Stomach (tissue), 9 donors: ENCODE data around the gene LRP11. TPM values are rescaled to one million over a fixed set of nuclear protein-coding genes. Genes with fewer than 3 reads are reported as not detected.
"Not testable (repeated sequence)": the region's sequence is repeated elsewhere in the genome, so short reads cannot be mapped to it uniquely, and the experiment has no call there.

Experiments used
- DNase-seq, 2 donors: peaks; one replicate each; pipeline versions ENCODE4 v3.0.0 to v3.0.0-alpha.2; 2013 to 2019
- H3K27ac ChIP-seq, 5 donors: fragments of 200-600 bp in 4 of 5; sonication (generic) in 4 of 5; one replicate each; pipeline ENCODE4 v1.5.1; 2013 to 2019; ENCODE audit warnings: mild to moderate bottlenecking in 1 of 5, moderate library complexity in 1 of 5
- H3K27me3 ChIP-seq, 3 donors: fragments of 200-600 bp; sonication (generic); one replicate each; pipeline ENCODE4 v1.5.1; 2017 to 2019; ENCODE audit warnings: mixed run types in 1 of 3
- H3K36me3 ChIP-seq, 4 donors: fragments of 200-600 bp; sonication (generic); 1 replicate in 3 of 4; 2 replicates in 1 of 4; pipeline ENCODE4 v1.5.1; 2016 to 2019
- H3K4me1 ChIP-seq, 4 donors: fragments of 200-600 bp; sonication (generic); one replicate each; pipeline ENCODE4 v1.5.1; 2016 to 2019
- H3K4me3 ChIP-seq, 4 donors: fragments of 200-600 bp; sonication (generic) in 3 of 4; one replicate each; pipeline ENCODE4 v1.5.1; 2016 to 2019; ENCODE audit warnings: mild to moderate bottlenecking in 1 of 4
- H3K9me3 ChIP-seq, 4 donors: fragments of 200-600 bp; sonication (generic); one replicate each; pipeline ENCODE4 v1.5.1; 2016 to 2019
- EP300 ChIP-seq: sonication (generic); formaldehyde crosslinking; IDR thresholded peaks from one replicate; pipeline ENCODE4 v1.6.1; 2017; ENCODE audit warnings: antibody characterized with exemption
- POLR2A ChIP-seq, 4 donors: fragments of 450-650 bp; IDR thresholded peaks; one replicate each; pipeline ENCODE4 v1.6.1; 2016; ENCODE audit warnings: antibody characterized with exemption in 4 of 4, control low read depth in 2 of 4, mild to moderate bottlenecking in 1 of 4, moderate library complexity in 1 of 4
- POLR2AphosphoS5 ChIP-seq, 3 donors: sonication (generic); formaldehyde crosslinking; IDR thresholded peaks; one replicate each; pipeline ENCODE4 v1.6.1; 2016; ENCODE audit warnings: antibody characterized with exemption in 3 of 3
- WGBS, 5 donors: extraction: QIAGEN DNeasy Blood & Tissue Kit in 3 of 5; methylation state at CpG; one replicate each; pipeline versions ENCODE4 v1.1.5 to v1.1.7; 2013 to 2018; 5-methylcytosine and 5-hydroxymethylcytosine counted together
- intact Hi-C: fragments of 100-400 bp; cut with DNase I; formaldehyde crosslinking; loops from one replicate; pipeline ENCODE4 v1.15.1; 2023; ENCODE audit warnings: low total_unique reads
- polyA plus RNA-seq, 3 donors: library from polyadenylated mRNA; stranded (reverse); fragments of 200-250 nt; gene quantifications; one replicate each; pipeline ENCODE4 v1.2.3, GENCODE V29; 2013
- total RNA-seq, 5 donors: library from RNA; depleted of rRNA; stranded (reverse); fragments of >200 nt; gene quantifications; one replicate each; pipeline versions ENCODE4 v1.1.0 to v1.2.3, GENCODE V29; 2014 to 2016
- TF ChIP-seq, protein P1 (sequence below), 7 experiments: fragments of 450-650 bp in 4 of 7; fragments of 200-600 bp in 3 of 7; sonication (generic) in 3 of 7; IDR thresholded peaks; one replicate each; pipeline ENCODE4 v1.5.1; 2016 to 2019; ENCODE audit warnings: antibody characterized with exemption in 7 of 7, control low read depth in 2 of 7, mild to moderate bottlenecking in 1 of 7
- donor health status: healthy with polysubstance abuse.
- donor health status: Bipolar disorder and iron deficiency.
- donor health status: healthy.

LRP11 gene
- total and polyA plus RNA-seq, 8 donors = 1.8 to 80.8 (median 12.8) TPM

DNA sequence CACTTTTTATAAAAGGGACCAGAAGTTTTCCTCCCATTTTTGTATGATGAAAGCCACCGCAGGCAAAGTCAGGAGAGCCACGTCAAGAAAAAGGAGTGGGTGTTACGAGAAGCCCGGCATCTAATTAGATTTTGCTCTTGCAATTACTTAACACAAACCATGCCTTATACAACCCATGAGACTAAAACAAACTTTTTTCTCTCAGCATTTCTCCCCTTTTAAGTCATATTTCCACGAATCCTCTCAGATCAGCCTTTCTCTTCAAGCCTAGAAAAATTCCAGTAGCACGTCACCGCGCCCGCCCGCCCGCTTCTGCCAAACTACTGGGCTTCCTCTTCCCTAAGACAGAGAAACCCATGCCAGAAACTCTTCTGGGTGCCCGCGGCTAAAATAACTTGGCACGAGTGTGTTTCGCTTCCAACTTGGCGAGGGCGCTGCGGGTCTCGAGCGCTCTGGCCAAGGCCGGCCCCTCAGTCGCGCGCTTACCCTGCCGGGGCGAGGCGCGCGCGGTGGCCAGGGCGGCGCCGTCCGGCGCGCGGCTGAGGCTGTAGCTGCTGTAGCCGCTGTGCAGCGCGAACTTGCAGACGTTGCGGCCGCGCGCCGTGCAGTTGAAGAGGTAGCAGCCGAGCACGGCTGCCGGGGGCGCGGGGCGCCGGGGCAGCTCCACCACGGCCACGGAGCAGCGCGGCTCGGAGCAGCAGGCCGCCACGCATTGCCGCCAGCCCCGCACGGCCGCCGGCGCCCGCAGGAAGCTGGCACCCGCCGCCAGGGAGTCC lies 1.0 kb downstream of the LRP11 start:
- intact Hi-C loops = no loop called here
- WGBS, 5 donors = 0 to 2% (median 1%) methylated on average over 25 to 69 of the region's 69 CpGs
- H3K9me3 ChIP-seq = no peaks in the 10 kb centered on the region
- peak overlapping the region; percentile 94 to 99 (median 97) for H3K27ac ChIP-seq
- H3K27me3 ChIP-seq = no peaks in the 10 kb centered on the region
- no peaks in the 10 kb centered on the region for H3K36me3 ChIP-seq
- peak; percentile 79 to 88 for DNase-seq
- H3K4me3 ChIP-seq = peak overlapping the region; percentile 78 to 87 (median 84)
- peaks cover 36 to 56% (median 54%) of the 10 kb centered on the region in 4 donors for H3K4me1 ChIP-seq
- TF ChIP-seq, protein P1, sequence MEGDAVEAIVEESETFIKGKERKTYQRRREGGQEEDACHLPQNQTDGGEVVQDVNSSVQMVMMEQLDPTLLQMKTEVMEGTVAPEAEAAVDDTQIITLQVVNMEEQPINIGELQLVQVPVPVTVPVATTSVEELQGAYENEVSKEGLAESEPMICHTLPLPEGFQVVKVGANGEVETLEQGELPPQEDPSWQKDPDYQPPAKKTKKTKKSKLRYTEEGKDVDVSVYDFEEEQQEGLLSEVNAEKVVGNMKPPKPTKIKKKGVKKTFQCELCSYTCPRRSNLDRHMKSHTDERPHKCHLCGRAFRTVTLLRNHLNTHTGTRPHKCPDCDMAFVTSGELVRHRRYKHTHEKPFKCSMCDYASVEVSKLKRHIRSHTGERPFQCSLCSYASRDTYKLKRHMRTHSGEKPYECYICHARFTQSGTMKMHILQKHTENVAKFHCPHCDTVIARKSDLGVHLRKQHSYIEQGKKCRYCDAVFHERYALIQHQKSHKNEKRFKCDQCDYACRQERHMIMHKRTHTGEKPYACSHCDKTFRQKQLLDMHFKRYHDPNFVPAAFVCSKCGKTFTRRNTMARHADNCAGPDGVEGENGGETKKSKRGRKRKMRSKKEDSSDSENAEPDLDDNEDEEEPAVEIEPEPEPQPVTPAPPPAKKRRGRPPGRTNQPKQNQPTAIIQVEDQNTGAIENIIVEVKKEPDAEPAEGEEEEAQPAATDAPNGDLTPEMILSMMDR (IDR thresholded peaks at IDR 0.05) = no peak
- peak; percentile 25 to 39 (median 28) for TF ChIP-seq POLR2AphosphoS5 (IDR thresholded peaks at IDR 0.05)

GRCh38 chr6:149862424-149862738 lies 1.8 kb downstream of the LRP11 start:
- H3K27me3 ChIP-seq, intact Hi-C loops, H3K9me3 ChIP-seq, DNase-seq, H3K36me3 ChIP-seq: not testable (repeated sequence)
- peaks cover 36 to 57% (median 55%) of the 10 kb centered on the region in 4 donors for H3K4me1 ChIP-seq
- peak overlapping the region in 4 of 5 donors; percentile 94 to 98 (median 97) for H3K27ac ChIP-seq
- 70 to 83% (median 79%) methylated on average over 8 to 12 of the region's 12 CpGs for WGBS, 5 donors
- H3K4me3 ChIP-seq = peak overlapping the region; percentile 78 to 87 (median 84)

- Histone ChIP-seq H3K4me3 (peak overlapping the region in 2 of 4 donors; percentile 16 to 85), H3K36me3 (no peaks in the 10 kb centered on the region), H3K9me3 (no peaks in the 10 kb centered on the region), H3K27me3 (no peaks in the 10 kb centered on the region), H3K27ac (peak overlapping the region in 4 of 5 donors; percentile 94 to 98 (median 97)), H3K4me1 (peaks cover 36 to 63% (median 55%) of the 10 kb centered on the region in 4 donors)
- DNase-seq = no peak
- 65 to 75% (median 67%) methylated on average over 14 of the region's 14 CpGs for WGBS, 5 donors
- intact Hi-C loops = no loop called here
- no peak for TF ChIP-seq POLR2A (IDR thresholded peaks at IDR 0.05)
- peak in 2 of 3 donors; percentile 13 to 27 for TF ChIP-seq POLR2AphosphoS5 (IDR thresholded peaks at IDR 0.05)
Observed at GRCh38 chr6:149861603-149862423, 2.3 kb downstream of the LRP11 start.

DNA sequence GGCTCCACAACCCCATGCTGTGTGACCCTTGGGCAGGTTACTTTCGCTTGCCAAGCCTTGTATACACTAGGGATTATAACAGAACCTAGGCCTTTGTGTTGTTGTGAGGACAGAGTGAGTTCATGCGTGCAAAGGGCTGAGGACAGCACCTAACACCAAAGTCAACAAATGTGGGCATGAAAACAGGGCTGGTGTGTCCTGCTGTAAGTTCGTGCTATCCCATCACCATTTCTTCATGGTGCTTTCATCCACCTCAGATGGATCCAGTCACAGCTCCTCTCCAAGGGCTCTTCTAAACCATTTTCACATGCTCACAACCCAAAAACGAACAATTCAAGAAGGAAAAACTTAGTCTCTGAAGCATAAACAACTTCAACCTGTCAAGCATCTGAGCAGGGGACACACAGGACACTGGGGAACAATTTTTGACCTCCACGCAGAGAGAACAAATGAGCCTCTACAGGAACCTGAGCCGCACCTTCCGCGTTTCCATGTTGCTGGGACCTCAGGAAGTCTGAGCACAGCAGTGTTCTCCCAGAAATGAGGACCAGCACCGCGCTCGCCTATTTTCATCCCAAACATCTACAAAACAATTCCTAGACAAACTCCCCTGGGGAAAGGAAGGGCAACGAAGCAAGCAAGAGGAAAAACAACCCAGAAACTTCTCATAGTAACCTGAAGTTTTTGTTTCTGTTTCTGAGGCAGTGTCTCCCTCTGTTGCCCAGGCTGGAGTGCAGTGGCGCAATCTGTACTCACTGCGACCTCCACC lies 3.1 kb downstream of the LRP11 start:
- peaks cover 36 to 71% (median 56%) of the 10 kb centered on the region in 4 donors for H3K4me1 ChIP-seq
- H3K9me3 ChIP-seq = no peaks in the 10 kb centered on the region
- no peak for DNase-seq
- H3K36me3 ChIP-seq = no peaks in the 10 kb centered on the region
- H3K4me3 ChIP-seq = peak overlapping the region in 1 of 4 donors; percentile 16
- 80 to 87% (median 84%) methylated on average over 14 of the region's 14 CpGs for WGBS, 5 donors
- H3K27me3 ChIP-seq = no peaks in the 10 kb centered on the region
- H3K27ac ChIP-seq = peak overlapping the region in 4 of 5 donors; percentile 10 to 98 (median 63)
- intact Hi-C loops = no loop called here
- TF ChIP-seq POLR2AphosphoS5 (IDR thresholded peaks at IDR 0.05) (no peak), POLR2A (IDR thresholded peaks at IDR 0.05) (no peak), EP300 (no peak)
- TF ChIP-seq, protein P1 (IDR thresholded peaks at IDR 0.05) = no peak

DNA sequence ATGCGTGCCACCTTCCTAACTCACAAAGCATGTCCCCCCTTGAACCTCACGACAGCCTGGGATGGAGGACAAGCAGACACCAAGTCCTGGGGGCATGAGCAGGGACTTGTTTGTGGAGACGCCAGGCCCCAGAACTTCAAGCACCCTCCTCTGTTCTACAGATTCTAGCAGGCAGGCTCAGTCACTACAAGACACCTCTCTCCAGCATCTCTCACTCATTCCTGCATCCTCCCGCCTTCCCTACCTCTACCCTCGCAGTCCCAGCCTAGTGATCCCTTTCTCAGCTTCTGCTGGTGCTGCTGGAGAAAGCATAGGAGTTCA lies 3.7 kb downstream of the LRP11 start:
- Histone ChIP-seq H3K27me3 (no peaks in the 10 kb centered on the region), H3K4me3 (no peak overlapping the region), H3K36me3 (no peaks in the 10 kb centered on the region), H3K4me1 (peaks cover 36 to 75% (median 61%) of the 10 kb centered on the region in 4 donors), H3K9me3 (no peaks in the 10 kb centered on the region), H3K27ac (peak overlapping the region in 3 of 5 donors; percentile 41 to 66 (median 60))
- no peak for TF ChIP-seq EP300
- TF ChIP-seq POLR2AphosphoS5 (IDR thresholded peaks at IDR 0.05) = no peak
- TF ChIP-seq POLR2A (IDR thresholded peaks at IDR 0.05) = no peak
- TF ChIP-seq, protein P1 (IDR thresholded peaks at IDR 0.05) = no peak
- intact Hi-C loops = no loop called here
- WGBS, 5 donors = 86 to 93% (median 88%) methylated on average over 5 of the region's 5 CpGs
- DNase-seq = no peak
